ENCODE data around the gene FAM227B. TPM values are rescaled to one million over a fixed set of nuclear protein-coding genes. Genes with fewer than 3 reads are reported as not detected.
A peak's percentile ranks its signal among the peaks of the same experiment; 100 is the strongest.

FAM227B gene
- total and polyA plus RNA-seq, 2 of the 13 experiments (the other 11 are each of a cell fraction or from before 2014, with no cell fraction given), result 1.9 to 2.6 TPM

DNA sequence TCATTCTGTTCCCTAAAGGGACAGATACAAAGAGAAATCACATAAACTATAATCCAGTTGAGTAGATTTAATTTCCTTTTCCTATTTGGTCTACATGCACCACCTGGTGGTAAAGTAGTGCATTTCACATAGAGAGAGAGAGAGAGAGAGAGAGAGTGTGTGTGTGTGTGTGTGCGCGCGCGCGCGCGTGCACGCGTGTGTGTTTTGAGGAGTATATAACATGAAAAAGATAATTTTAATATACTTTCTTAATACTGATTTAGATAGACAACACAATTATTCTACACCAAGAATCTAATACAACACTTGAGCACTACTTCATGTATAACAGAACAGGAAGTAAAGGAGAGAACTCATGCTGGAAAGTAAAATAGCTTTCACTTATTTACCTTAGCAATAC, 198.6 kb downstream of the FAM227B start:
- Histone ChIP-seq H3K4me3 (replicated peaks in 1 of 3; ENCODE audit: insufficient read depth in 1 of 3, low read depth in 2 of 3, low read length in 3 of 3) (no peak overlapping the region), H3K4me1 (ENCODE audit: insufficient read depth, low read length) (no peaks in the 10 kb centered on the region), H3K27me3 (ENCODE audit: control insufficient read depth in 1 of 2, insufficient read depth in 2 of 2, low read length in 2 of 2) (no peaks in the 10 kb centered on the region), H4K20me1 (ENCODE audit: insufficient read depth, low read length) (no peaks in the 10 kb centered on the region), H3K36me3 (replicated peaks in 1 of 2; ENCODE audit: control insufficient read depth in 1 of 2, insufficient read depth in 2 of 2, low read length in 2 of 2) (no peaks in the 10 kb centered on the region), H3K4me2 (ENCODE audit: low read depth, low read length) (peak overlapping the region; percentile 37), H3K27ac (ENCODE audit: extremely low read length, insufficient read depth, low read length) (no peak overlapping the region), H3K9me3 (ENCODE audit: low read length) (no peaks in the 10 kb centered on the region), H3K9ac (ENCODE audit: insufficient read depth, low read depth, low read length) (no peak overlapping the region), H3K79me2 (ENCODE audit: insufficient read depth, low read length) (no peaks in the 10 kb centered on the region), H2AFZ (ENCODE audit: low read length) (no peak overlapping the region)
- FAIRE-seq, result no peak
- ATAC-seq, result no peak; the same call in 2 of the 3 replicates
- 0% methylated on average over 9 of the region's 9 CpGs for WGBS (ENCODE audit: low lambda C conversion rate)
- in situ Hi-C loops (cut with HindIII; ENCODE audit: extremely low pct_ligation_motif_present, low pct_unique_long_range_greater_than_20kb) (loop anchor here (5.0 kb wide), 2 partner anchors 190 to 560 kb away; no protein-coding TSS in a partner anchor), intact Hi-C loops (cut with micrococcal nuclease; ENCODE audit: unreplicated experiment) (loop anchor here (1.0 kb wide), 1 partner anchor 187 kb away; no protein-coding TSS in a partner anchor)
- ChIA-PET CTCF (ENCODE audit: low intra/inter-chr PET ratio, low total read pairs) (interaction anchor here (1.2 to 2.3 kb wide), 3 partner anchors 184 to 560 kb away, joined by 5 to 22 read pairs (median 21); no protein-coding TSS in a partner anchor), POLR2A (interaction anchor here (0.9 kb wide), 1 partner anchor 171 kb away, joined by 3 read pairs; no protein-coding TSS in a partner anchor)
- DNase-seq (ENCODE audit: low spot score), result peak; percentile 53
- no TSS peak for BruUV-seq (replicated peaks)
- TF ChIP-seq ZNF792 (CRISPR knock-in tag; IDR thresholded peaks at IDR 0.05), result no peak
- no peak for TF ChIP-seq DPF2 (CRISPR knock-in tag; IDR thresholded peaks at IDR 0.05; ENCODE audit: borderline replicate concordance, low read depth)
- 0 out of 4 replicates have a peak, but pooled peaks of 1 of the 2 experiments have one; percentile 20 for TF ChIP-seq KLF16 (CRISPR knock-in tag; IDR thresholded peaks at IDR 0.05)
- no peak for TF ChIP-seq NFKBIZ (CRISPR knock-in tag; IDR thresholded peaks at IDR 0.05)
- peak; percentile 47; the same call in 1 of the 2 replicates for TF ChIP-seq KDM5A (IDR thresholded peaks at IDR 0.05; ENCODE audit: borderline replicate concordance, low read length)
- no peak for TF ChIP-seq THAP9 (CRISPR knock-in tag; IDR thresholded peaks at IDR 0.05; ENCODE audit: borderline replicate concordance)
- no peak for TF ChIP-seq ZNF678 (CRISPR knock-in tag; IDR thresholded peaks at IDR 0.05)
- peak; percentile 78; the same call in 1 of the 2 replicates for TF ChIP-seq SMC3 (IDR thresholded peaks at IDR 0.05; ENCODE audit: low read length)
- no peak for TF ChIP-seq PHF20 (CRISPR knock-in tag; IDR thresholded peaks at IDR 0.05)
- TF ChIP-seq SMAD3 (CRISPR knock-in tag; IDR thresholded peaks at IDR 0.05), result no peak
- TF ChIP-seq RAD21 (CRISPR knock-in tag; IDR thresholded peaks at IDR 0.05), result peak; percentile 39; the same call in 1 of the 2 replicates
- TF ChIP-seq POLR2G (IDR thresholded peaks at IDR 0.05; ENCODE audit: low read depth, low read length), result no peak
- TF ChIP-seq PCBP1 (IDR thresholded peaks at IDR 0.05; ENCODE audit: borderline replicate concordance, low read depth, low read length), result no peak
- no peak for TF ChIP-seq ZNF564 (CRISPR knock-in tag; IDR thresholded peaks at IDR 0.05)
- TF ChIP-seq HMGXB4 (CRISPR knock-in tag; IDR thresholded peaks at IDR 0.05; ENCODE audit: borderline replicate concordance in 1 of 2, low read depth in 1 of 2), result 0 out of 4 replicates have a peak, but pooled peaks have one; percentile 6 to 24
- TF ChIP-seq RORA (CRISPR knock-in tag; IDR thresholded peaks at IDR 0.05), result no peak
- no peak for TF ChIP-seq RFXANK (CRISPR knock-in tag; IDR thresholded peaks at IDR 0.05)
- TF ChIP-seq KLF9 (CRISPR knock-in tag; IDR thresholded peaks at IDR 0.05; ENCODE audit: low read depth), result no peak
- TF ChIP-seq ZKSCAN1 (IDR thresholded peaks at IDR 0.05; ENCODE audit: low read length), result no peak
- TF ChIP-seq ZNF331 (CRISPR knock-in tag; IDR thresholded peaks at IDR 0.05), result no peak
- no peak for TF ChIP-seq DNMT1 (CRISPR knock-in tag; IDR thresholded peaks at IDR 0.05)
- no peak for TF ChIP-seq ZNF253 (CRISPR knock-in tag; IDR thresholded peaks at IDR 0.05; ENCODE audit: borderline replicate concordance)

Measured in HepG2 (cell line).